Right lobe of liver (tissue), 6 donors: Measurements from ENCODE around the gene SERINC3. TPM values are rescaled to one million over a fixed set of nuclear protein-coding genes. Genes with fewer than 3 reads are reported as not detected.

ENCODE experiments used
- ATAC-seq, 4 donors: fragments of 200-7000 bp; cut with Tn5 transposase; one replicate each; pipeline ENCODE4 v1.9.1; 2020; ENCODE audit warnings: mild to moderate bottlenecking in 4 of 4, moderate library complexity in 4 of 4
- DNase-seq, 3 donors: peaks; one replicate each; pipeline ENCODE4 v3.0.0-alpha.2; 2020
- H3K27ac ChIP-seq, 3 donors: fragments of 200-600 bp; one replicate each; pipeline ENCODE4 v1.8.0; 2022
- H3K27me3 ChIP-seq, 2 donors: fragments of 200-600 bp; one replicate each; pipeline ENCODE4 v1.8.0; 2022
- H3K36me3 ChIP-seq, 4 donors: fragments of 200-600 bp; sonication (generic) in 1 of 4; one replicate each; pipeline versions ENCODE4 v1.5.1 to v1.8.0; 2017 to 2022; ENCODE audit warnings: control low read depth in 1 of 4
- H3K4me1 ChIP-seq, 4 donors: fragments of 200-600 bp; sonication (generic) in 1 of 4; one replicate each; pipeline versions ENCODE4 v1.5.1 to v1.8.0; 2017 to 2022; ENCODE audit warnings: control low read depth in 1 of 4
- H3K4me3 ChIP-seq, 3 donors: fragments of 200-600 bp; one replicate each; pipeline ENCODE4 v1.8.0; 2022
- H3K9me3 ChIP-seq, 4 donors: fragments of 200-600 bp; sonication (generic) in 1 of 4; one replicate each; pipeline versions ENCODE4 v1.5.1 to v1.8.0; 2017 to 2022; ENCODE audit warnings: control low read depth in 1 of 4
- POLR2A ChIP-seq: fragments of 450-650 bp; IDR thresholded peaks from one replicate; pipeline ENCODE4 v1.6.1; 2017; ENCODE audit warnings: antibody characterized with exemption, mild to moderate bottlenecking
- WGBS: methylation state at CpG from one replicate; pipeline ENCODE4 v1.1.6; 2018; ENCODE audit warnings: low coverage, low lambda C conversion rate; ENCODE audit not compliant: insufficient coverage; ENCODE audit errors: missing lambda C conversion rate; 5-methylcytosine and 5-hydroxymethylcytosine counted together
- intact Hi-C, 2 donors: fragments of 100-400 bp; cut with DNase I; formaldehyde crosslinking; loops; one replicate each; pipeline versions ENCODE4 v1.11.2 to v1.14.1; 2022
- total RNA-seq, 6 experiments: library from RNA; depleted of rRNA in 2 of 6; stranded (reverse); fragments of >200 nt in 2 of 6; fragmentation: NEBNext Ultra II Directional in 3 of 6; extraction: Animal tissue kit (Norgen Biotek cat#: 25700) in 3 of 6; gene quantifications; one replicate each; pipeline versions ENCODE4 v1.1.0 to v1.2.4, GENCODE V29; 2016 to 2023
- TF ChIP-seq, protein P1 (sequence below), 4 donors: fragments of 200-600 bp in 3 of 4; fragments of 450-650 bp in 1 of 4; IDR thresholded peaks; one replicate each; pipeline versions ENCODE4 v1.5.1 to v1.8.0; 2016 to 2022; ENCODE audit warnings: antibody characterized with exemption in 4 of 4, mild to moderate bottlenecking in 2 of 4
- donor health status: DM: no; HTN: yes; CAD: no.
- donor health status: DM: no; HTN: no; CAD: no.
- donor health status: DM: no; HTN: no; CAD: no.
- donor health status: DM: no; HTN: yes; CAD: no.
- donor health status: DM: no; HTN: yes; CAD: no.

Gene SERINC3
- total RNA-seq, 6 experiments from 2014 or later: 42.2 to 77.5 (median 58.5) TPM

DNA sequence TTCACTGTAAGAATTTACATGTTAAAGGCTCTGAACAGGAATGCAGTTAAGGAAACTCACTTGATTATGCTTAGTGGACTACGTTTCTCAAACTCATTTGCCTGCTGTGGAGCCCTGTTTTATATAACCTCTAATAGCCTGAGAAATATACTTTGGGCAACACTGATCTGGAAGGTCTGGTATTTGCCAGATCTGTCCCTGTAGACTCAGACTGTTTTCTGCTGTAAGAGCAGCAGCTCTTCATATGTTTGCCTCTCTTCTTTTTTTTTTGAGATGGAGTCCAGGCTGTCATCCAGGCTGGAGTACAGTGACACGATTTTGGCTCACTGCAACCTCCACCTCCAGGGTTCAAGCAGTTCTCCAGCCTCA lies 36.1 kb downstream of the SERINC3 start:
- no peaks in the 10 kb centered on the region for H3K27me3 ChIP-seq
- intact Hi-C loops: loop anchor here in 1 of 2 donors (10.0 kb wide), 1 partner anchor 271 kb away; the partner anchor contains the start of gene OSER1
- H3K4me1 ChIP-seq: peaks cover 0 to 21% (median 4%) of the 10 kb centered on the region in 4 donors
- no peak for ATAC-seq
- no peak overlapping the region for H3K4me3 ChIP-seq
- H3K36me3 ChIP-seq: peaks cover 0 to 73% (median 19%) of the 10 kb centered on the region in 4 donors
- no peak overlapping the region for H3K27ac ChIP-seq
- WGBS: 77% methylated on average over 2 of the region's 2 CpGs
- TF ChIP-seq, protein P1, sequence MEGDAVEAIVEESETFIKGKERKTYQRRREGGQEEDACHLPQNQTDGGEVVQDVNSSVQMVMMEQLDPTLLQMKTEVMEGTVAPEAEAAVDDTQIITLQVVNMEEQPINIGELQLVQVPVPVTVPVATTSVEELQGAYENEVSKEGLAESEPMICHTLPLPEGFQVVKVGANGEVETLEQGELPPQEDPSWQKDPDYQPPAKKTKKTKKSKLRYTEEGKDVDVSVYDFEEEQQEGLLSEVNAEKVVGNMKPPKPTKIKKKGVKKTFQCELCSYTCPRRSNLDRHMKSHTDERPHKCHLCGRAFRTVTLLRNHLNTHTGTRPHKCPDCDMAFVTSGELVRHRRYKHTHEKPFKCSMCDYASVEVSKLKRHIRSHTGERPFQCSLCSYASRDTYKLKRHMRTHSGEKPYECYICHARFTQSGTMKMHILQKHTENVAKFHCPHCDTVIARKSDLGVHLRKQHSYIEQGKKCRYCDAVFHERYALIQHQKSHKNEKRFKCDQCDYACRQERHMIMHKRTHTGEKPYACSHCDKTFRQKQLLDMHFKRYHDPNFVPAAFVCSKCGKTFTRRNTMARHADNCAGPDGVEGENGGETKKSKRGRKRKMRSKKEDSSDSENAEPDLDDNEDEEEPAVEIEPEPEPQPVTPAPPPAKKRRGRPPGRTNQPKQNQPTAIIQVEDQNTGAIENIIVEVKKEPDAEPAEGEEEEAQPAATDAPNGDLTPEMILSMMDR (IDR thresholded peaks at IDR 0.05): no peak
- TF ChIP-seq POLR2A: no peak
- no peaks in the 10 kb centered on the region for H3K9me3 ChIP-seq
- no peak for DNase-seq

DNA sequence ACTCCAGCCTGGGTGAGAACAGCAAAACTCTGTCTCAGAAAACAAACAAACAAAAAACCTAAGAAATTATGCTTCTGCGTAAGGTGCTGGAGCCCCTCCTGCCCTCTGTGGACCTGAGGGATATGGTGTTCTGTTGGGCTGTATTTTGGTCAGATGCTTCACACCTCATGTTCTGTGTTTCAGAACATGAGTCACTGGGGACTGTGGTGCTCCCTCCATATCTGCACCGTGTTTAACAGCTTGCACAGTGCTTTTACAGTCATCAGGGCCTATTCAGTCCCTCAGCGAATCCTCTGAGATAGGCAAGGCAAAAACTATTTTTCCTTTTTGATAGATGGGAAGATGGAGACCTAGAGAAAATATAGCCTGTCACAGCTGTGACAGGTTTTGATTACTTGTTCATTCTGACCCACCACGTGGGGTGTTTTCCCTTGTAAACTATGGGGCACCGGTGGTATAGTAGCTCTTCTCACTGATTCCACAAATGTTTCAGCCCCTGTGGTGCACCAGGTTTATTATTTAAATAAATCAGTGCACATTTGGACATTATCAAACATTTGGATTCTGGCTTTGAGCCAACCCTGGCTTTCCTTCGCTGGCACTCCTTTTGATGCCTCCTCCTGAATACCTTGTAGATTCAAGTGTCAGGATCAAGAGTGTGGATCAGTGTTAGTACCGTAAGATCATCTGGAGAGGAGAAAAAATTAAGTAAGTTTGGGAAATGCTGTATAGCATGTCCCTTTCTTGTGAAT lies 36.6 kb downstream of the SERINC3 start:
- peaks cover 0 to 27% (median 6%) of the 10 kb centered on the region in 4 donors for H3K4me1 ChIP-seq
- intact Hi-C loops: loop anchor here in 1 of 2 donors (10.0 kb wide), 1 partner anchor 270 kb away; the partner anchor contains the start of gene OSER1
- H3K27me3 ChIP-seq: no peaks in the 10 kb centered on the region
- no peak overlapping the region for H3K4me3 ChIP-seq
- H3K9me3 ChIP-seq: no peaks in the 10 kb centered on the region
- no peak overlapping the region for H3K27ac ChIP-seq
- ATAC-seq: no peak
- TF ChIP-seq POLR2A: no peak
- TF ChIP-seq, protein P1 (IDR thresholded peaks at IDR 0.05): no peak
- H3K36me3 ChIP-seq: peaks cover 0 to 67% (median 19%) of the 10 kb centered on the region in 4 donors
- WGBS: 72% methylated on average over 6 of the region's 7 CpGs
- DNase-seq: no peak

DNA sequence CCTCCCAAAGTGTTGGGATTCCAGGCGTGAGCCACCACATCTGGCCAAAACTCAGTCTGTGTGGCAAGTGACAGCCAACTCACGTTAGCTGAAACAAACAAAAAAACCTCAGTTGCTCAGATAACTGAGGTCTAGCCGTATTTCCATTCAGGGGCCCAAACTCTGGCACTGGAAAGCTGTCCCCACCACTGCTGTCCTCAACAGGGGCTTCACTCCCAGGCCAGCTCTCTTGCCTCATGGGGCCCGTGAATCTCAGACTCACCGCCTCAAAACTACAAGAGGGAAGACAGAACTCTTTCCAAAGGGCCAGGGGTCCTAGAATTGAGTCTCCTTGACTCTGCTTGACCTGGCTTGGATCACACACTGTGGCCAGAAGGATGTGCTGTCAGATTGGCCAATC lies 38.8 kb downstream of the SERINC3 start:
- WGBS: 68% methylated on average over 5 of the region's 5 CpGs

DNA sequence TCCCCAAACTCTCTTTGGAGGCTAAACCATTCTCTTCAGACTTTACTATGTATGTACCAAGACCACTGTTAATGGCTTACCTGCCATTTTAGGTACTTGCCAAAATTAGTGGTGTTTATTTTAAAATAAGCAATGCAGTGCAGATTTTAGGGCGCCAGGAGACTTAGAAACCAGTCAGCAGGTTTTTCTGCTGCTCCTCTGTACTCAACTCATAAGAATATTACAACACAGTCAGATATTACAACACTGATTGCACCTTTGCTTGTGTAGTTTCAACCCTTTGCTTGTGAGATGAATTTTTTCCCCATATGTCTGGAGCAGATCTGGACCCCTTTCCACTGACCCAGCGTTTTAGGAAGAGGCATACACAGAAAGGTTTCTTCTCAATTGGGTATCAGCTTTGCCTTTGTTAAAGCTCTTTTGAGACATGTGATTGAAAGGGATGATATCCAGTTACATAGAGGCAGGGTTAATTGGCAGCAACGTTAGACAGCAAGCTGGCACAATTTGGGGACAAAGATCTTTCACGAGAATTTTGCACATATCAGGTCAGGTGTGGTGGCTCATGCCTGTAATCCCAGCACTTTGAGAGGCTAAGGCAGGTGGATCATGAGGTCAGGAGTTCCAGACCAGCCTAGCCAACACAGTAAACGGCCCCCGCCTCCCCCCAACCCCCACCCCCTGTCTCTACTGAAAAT lies 40.0 kb downstream of the SERINC3 start:
- 26% methylated on average over 5 of the region's 6 CpGs for WGBS
- peak overlapping the region in 2 of 3 donors; percentile 72 to 74 for H3K27ac ChIP-seq
- DNase-seq (peak in 1 of 3 donors; percentile 74), ATAC-seq (peak; percentile 42 to 66 (median 60))
- H3K36me3 ChIP-seq: peaks cover 0 to 33% (median 8%) of the 10 kb centered on the region in 4 donors
- no peaks in the 10 kb centered on the region for H3K9me3 ChIP-seq
- intact Hi-C loops: loop anchor here in 1 of 2 donors (10.0 kb wide), 1 partner anchor 267 kb away; the partner anchor contains the start of gene OSER1
- H3K4me3 ChIP-seq: peak overlapping the region in 1 of 3 donors; percentile 55
- peaks cover 0 to 52% (median 14%) of the 10 kb centered on the region in 4 donors for H3K4me1 ChIP-seq
- H3K27me3 ChIP-seq: no peaks in the 10 kb centered on the region
- TF ChIP-seq POLR2A: no peak
- TF ChIP-seq, protein P1 (IDR thresholded peaks at IDR 0.05): no peak

More for the DNA sequence above, 38.8 kb downstream of the SERINC3 start:
- peak in 1 of 3 donors; percentile 39 for DNase-seq
- intact Hi-C loops: loop anchor here in 1 of 2 donors (10.0 kb wide), 1 partner anchor 268 kb away; the partner anchor contains the start of gene OSER1
- TF ChIP-seq, protein P1 (IDR thresholded peaks at IDR 0.05): no peak
- TF ChIP-seq POLR2A: no peak
- Histone ChIP-seq H3K9me3 (no peaks in the 10 kb centered on the region), H3K36me3 (peaks cover 0 to 46% (median 11%) of the 10 kb centered on the region in 4 donors), H3K27me3 (no peaks in the 10 kb centered on the region), H3K27ac (no peak overlapping the region), H3K4me3 (no peak overlapping the region), H3K4me1 (peaks cover 0 to 48% (median 14%) of the 10 kb centered on the region in 4 donors)
- ATAC-seq: no peak
